Parathyroid adenoma (tissue), 2 donors: Measurements from ENCODE around the gene CFAP298.

Experiments used
- H2AFZ ChIP-seq: fragments of 300-600 bp; sonication (generic); one replicate; pipeline ENCODE4 v1.7.0; 2017; ENCODE audit warnings: antibody characterized with exemption, mild to moderate bottlenecking
- H3K27ac ChIP-seq: fragments of 300-600 bp; sonication (generic); one replicate; pipeline ENCODE4 v1.7.0; 2017
- H3K27me3 ChIP-seq: fragments of 300-600 bp; sonication (generic); one replicate; pipeline ENCODE4 v1.7.0; 2017; ENCODE audit warnings: low read length; ENCODE audit not compliant: control insufficient read depth, insufficient read depth
- H3K36me3 ChIP-seq: fragments of 300-600 bp; sonication (generic); one replicate; pipeline ENCODE4 v1.7.0; 2017; ENCODE audit warnings: low read length; ENCODE audit not compliant: control insufficient read depth, insufficient read depth
- H3K4me1 ChIP-seq: fragments of 300-600 bp; sonication (generic); one replicate; pipeline ENCODE4 v1.7.0; 2017; ENCODE audit warnings: control low read depth
- H3K4me2 ChIP-seq: fragments of 300-600 bp; sonication (generic); one replicate; pipeline ENCODE4 v1.7.0; 2017; ENCODE audit warnings: low read length
- H3K4me3 ChIP-seq: fragments of 300-600 bp; sonication (generic); one replicate; pipeline ENCODE4 v1.7.0; 2017; ENCODE audit warnings: low read depth, low read length
- H3K79me2 ChIP-seq: fragments of 300-600 bp; sonication (generic); one replicate; pipeline ENCODE4 v1.7.0; 2017; ENCODE audit warnings: control low read depth
- H3K9ac ChIP-seq: fragments of 300-600 bp; sonication (generic); one replicate; pipeline ENCODE4 v1.7.0; 2017; ENCODE audit warnings: mild to moderate bottlenecking
- H3K9me3 ChIP-seq: fragments of 300-600 bp; sonication (generic); one replicate; pipeline ENCODE4 v1.7.0; 2017; ENCODE audit warnings: low read length; ENCODE audit not compliant: control insufficient read depth
- TF ChIP-seq, protein P1 (sequence below): fragments of 300-600 bp; sonication (generic); IDR thresholded peaks from one replicate; pipeline ENCODE4 v1.7.0; 2017; ENCODE audit warnings: antibody characterized with exemption, mild to moderate bottlenecking
- donor health status: primary hyperparathyroidism.

CFAP298 gene

GRCh38 chr21:32560896-32561295 lies 51.3 kb downstream of the CFAP298 start:
- no peak overlapping the region for H2AFZ ChIP-seq
- H3K9ac ChIP-seq: no peak overlapping the region
- H3K4me2 ChIP-seq: no peak overlapping the region
- no peaks in the 10 kb centered on the region for H3K27me3 ChIP-seq
- no peaks in the 10 kb centered on the region for H3K36me3 ChIP-seq
- H3K79me2 ChIP-seq: no peaks in the 10 kb centered on the region
- H3K9me3 ChIP-seq: no peaks in the 10 kb centered on the region
- no peak overlapping the region for H3K27ac ChIP-seq
- TF ChIP-seq, protein P1, sequence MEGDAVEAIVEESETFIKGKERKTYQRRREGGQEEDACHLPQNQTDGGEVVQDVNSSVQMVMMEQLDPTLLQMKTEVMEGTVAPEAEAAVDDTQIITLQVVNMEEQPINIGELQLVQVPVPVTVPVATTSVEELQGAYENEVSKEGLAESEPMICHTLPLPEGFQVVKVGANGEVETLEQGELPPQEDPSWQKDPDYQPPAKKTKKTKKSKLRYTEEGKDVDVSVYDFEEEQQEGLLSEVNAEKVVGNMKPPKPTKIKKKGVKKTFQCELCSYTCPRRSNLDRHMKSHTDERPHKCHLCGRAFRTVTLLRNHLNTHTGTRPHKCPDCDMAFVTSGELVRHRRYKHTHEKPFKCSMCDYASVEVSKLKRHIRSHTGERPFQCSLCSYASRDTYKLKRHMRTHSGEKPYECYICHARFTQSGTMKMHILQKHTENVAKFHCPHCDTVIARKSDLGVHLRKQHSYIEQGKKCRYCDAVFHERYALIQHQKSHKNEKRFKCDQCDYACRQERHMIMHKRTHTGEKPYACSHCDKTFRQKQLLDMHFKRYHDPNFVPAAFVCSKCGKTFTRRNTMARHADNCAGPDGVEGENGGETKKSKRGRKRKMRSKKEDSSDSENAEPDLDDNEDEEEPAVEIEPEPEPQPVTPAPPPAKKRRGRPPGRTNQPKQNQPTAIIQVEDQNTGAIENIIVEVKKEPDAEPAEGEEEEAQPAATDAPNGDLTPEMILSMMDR: no peak
- H3K4me3 ChIP-seq: no peak overlapping the region
- H3K4me1 ChIP-seq: no peaks in the 10 kb centered on the region

DNA sequence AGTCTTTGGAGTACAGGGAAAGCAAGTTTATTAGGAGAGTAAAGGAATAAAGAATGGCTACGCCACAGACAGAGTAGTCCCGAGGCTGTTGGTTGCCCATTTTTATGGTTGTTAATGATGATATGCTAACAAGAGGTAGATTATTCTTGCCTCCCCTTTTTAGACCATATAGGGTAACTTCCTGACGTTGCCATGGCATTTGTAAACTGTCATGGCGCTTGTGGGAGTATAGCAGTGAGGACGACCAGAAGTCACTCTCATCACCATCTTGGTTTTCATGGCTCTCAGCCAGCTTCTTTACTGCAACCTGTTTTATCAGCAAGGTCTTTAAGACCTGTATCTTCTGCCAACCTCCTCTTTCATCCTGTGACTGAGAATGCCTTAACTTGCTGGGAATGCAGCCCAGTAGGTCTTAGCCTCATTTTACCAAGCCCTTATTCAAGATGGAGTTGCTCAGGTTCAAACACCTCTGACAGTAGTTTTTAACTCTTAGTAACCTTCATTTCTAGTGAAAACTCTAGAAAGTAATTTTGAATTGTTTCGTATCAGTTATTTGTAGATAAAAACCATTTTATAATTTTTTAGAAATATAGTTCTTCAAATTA lies 53.1 kb downstream of the CFAP298 start:
- Histone ChIP-seq H3K36me3 (no peaks in the 10 kb centered on the region), H3K4me3 (no peak overlapping the region), H3K4me2 (no peak overlapping the region), H3K9me3 (no peaks in the 10 kb centered on the region), H3K27me3 (no peaks in the 10 kb centered on the region), H2AFZ (no peak overlapping the region), H3K4me1 (no peaks in the 10 kb centered on the region), H3K27ac (no peak overlapping the region), H3K79me2 (no peaks in the 10 kb centered on the region), H3K9ac (no peak overlapping the region)
- TF ChIP-seq, protein P1: no peak

GRCh38 chr21:32558106-32558505 lies 54.1 kb downstream of the CFAP298 start:
- Histone ChIP-seq H3K27ac (no peak overlapping the region), H3K9me3 (no peaks in the 10 kb centered on the region), H3K4me3 (no peak overlapping the region), H3K4me2 (no peak overlapping the region), H3K9ac (no peak overlapping the region), H3K36me3 (no peaks in the 10 kb centered on the region), H3K27me3 (no peaks in the 10 kb centered on the region), H2AFZ (no peak overlapping the region), H3K4me1 (no peaks in the 10 kb centered on the region), H3K79me2 (no peaks in the 10 kb centered on the region)
- TF ChIP-seq, protein P1: no peak

- Histone ChIP-seq H3K4me2 (no peak overlapping the region), H3K4me1 (no peaks in the 10 kb centered on the region), H3K36me3 (no peaks in the 10 kb centered on the region), H3K9me3 (no peaks in the 10 kb centered on the region), H3K79me2 (no peaks in the 10 kb centered on the region), H3K27ac (no peak overlapping the region), H3K9ac (no peak overlapping the region), H3K4me3 (no peak overlapping the region), H3K27me3 (no peaks in the 10 kb centered on the region), H2AFZ (peak overlapping the region; percentile 15)
- TF ChIP-seq, protein P1: no peak
Observed at GRCh38 chr21:32554832-32555638, 57.1 kb downstream of the CFAP298 start.

GRCh38 chr21:32549886-32550285 lies 62.3 kb downstream of the CFAP298 start:
- Histone ChIP-seq H3K4me2 (no peak overlapping the region), H3K27me3 (no peaks in the 10 kb centered on the region), H3K9ac (no peak overlapping the region), H3K27ac (no peak overlapping the region), H3K4me3 (no peak overlapping the region), H3K4me1 (no peaks in the 10 kb centered on the region), H2AFZ (no peak overlapping the region), H3K9me3 (no peaks in the 10 kb centered on the region), H3K36me3 (no peaks in the 10 kb centered on the region), H3K79me2 (no peaks in the 10 kb centered on the region)
- TF ChIP-seq, protein P1: no peak
